WTC11 (cell line): ENCODE measurements around the gene CLEC3B. TPM values are rescaled to one million over a fixed set of nuclear protein-coding genes. Genes with fewer than 3 reads are reported as not detected.

Experiments
- ATAC-seq: fragments of 200-7000 bp; cut with Tn5 transposase; 2 replicates; pipeline ENCODE4 v1.10.0; 2021; ENCODE audit warnings: mild to moderate bottlenecking, moderate library complexity
- CTCF ChIA-PET: fragments of 300-600 bp; sonication (Branson Sonifier 250); formaldehyde crosslinking; loops from one replicate; lab custom pipeline; 2021; ENCODE audit warnings: antibody characterized with exemption; lab: Charles Lee
- POLR2A ChIA-PET: fragments of 350-600 bp; sonication (Branson Sonifier 250); formaldehyde crosslinking; loops from one replicate; lab custom pipeline; 2021; ENCODE audit warnings: antibody characterized with exemption; lab: Charles Lee
- DNase-seq: peaks from one replicate; pipeline ENCODE4 v3.0.0; 2021; ENCODE audit warnings: low spot score
- H3K27ac Mint-ChIP-seq: 2 replicates; pipeline ENCODE4 v1.8.0; 2021; ENCODE audit warnings: mixed read lengths
- H3K27me3 Mint-ChIP-seq: 2 replicates; pipeline ENCODE4 v1.8.0; 2021; ENCODE audit warnings: low read depth, mild to moderate bottlenecking, moderate library complexity, mixed read lengths
- H3K36me3 Mint-ChIP-seq: 2 replicates; pipeline ENCODE4 v1.8.0; 2021; ENCODE audit warnings: mixed read lengths
- H3K4me1 Mint-ChIP-seq: 2 replicates; pipeline ENCODE4 v1.8.0; 2022; ENCODE audit warnings: mixed read lengths
- H3K4me3 Mint-ChIP-seq: 2 replicates; pipeline ENCODE4 v1.8.0; 2021; ENCODE audit warnings: mild to moderate bottlenecking, moderate library complexity, mixed read lengths
- H3K9me3 Mint-ChIP-seq: 2 replicates; pipeline ENCODE4 v1.8.0; 2021; ENCODE audit warnings: mixed read lengths
- AFF4 ChIP-seq: sonication (generic); formaldehyde crosslinking; IDR thresholded peaks from 2 replicates; pipeline ENCODE4 v1.8.1; 2023; ENCODE audit warnings: mild to moderate bottlenecking, missing genetic modification reagents, borderline replicate concordance
- ATF1 ChIP-seq: sonication (generic); formaldehyde crosslinking; IDR thresholded peaks from 2 replicates; pipeline ENCODE4 v1.8.1; 2023; ENCODE audit warnings: mild to moderate bottlenecking, moderate library complexity, missing genetic modification reagents
- ATF2 ChIP-seq: sonication (generic); formaldehyde crosslinking; IDR thresholded peaks from 2 replicates; pipeline ENCODE4 v1.8.1; 2022; ENCODE audit warnings: low read depth, missing genetic modification reagents, borderline replicate concordance
- ATF3 ChIP-seq: sonication (generic); formaldehyde crosslinking; conservative IDR thresholded peaks from 2 replicates; pipeline ENCODE4 v1.8.1; 2022; ENCODE audit warnings: mild to moderate bottlenecking, missing genetic modification reagents
- CBFB ChIP-seq: sonication (generic); formaldehyde crosslinking; IDR thresholded peaks from 2 replicates; pipeline ENCODE4 v1.8.1; 2022; ENCODE audit warnings: mild to moderate bottlenecking, low read depth, missing genetic modification reagents
- ESRRA ChIP-seq: sonication (generic); formaldehyde crosslinking; IDR thresholded peaks from 2 replicates; pipeline ENCODE4 v1.8.1; 2022; ENCODE audit warnings: mild to moderate bottlenecking, missing genetic modification reagents, borderline replicate concordance
- GABPB1 ChIP-seq: sonication (generic); formaldehyde crosslinking; IDR thresholded peaks from 2 replicates; pipeline ENCODE4 v1.8.1; 2023; ENCODE audit warnings: mild to moderate bottlenecking, missing genetic modification reagents
- HMGXB4 ChIP-seq: sonication (generic); formaldehyde crosslinking; IDR thresholded peaks from 2 replicates; pipeline ENCODE4 v1.8.1; 2023; ENCODE audit warnings: mild to moderate bottlenecking, moderate library complexity, missing genetic modification reagents
- JAZF1 ChIP-seq: fragments of 250-450 bp; sonication (Bioruptor Pico); IDR thresholded peaks from 2 replicates; pipeline ENCODE4 v1.9.0; 2021; ENCODE audit warnings: moderate library complexity, mild to moderate bottlenecking, inconsistent platforms
- MAX ChIP-seq: sonication (generic); formaldehyde crosslinking; IDR thresholded peaks from 2 replicates; pipeline ENCODE4 v1.8.0; 2022; ENCODE audit warnings: mild to moderate bottlenecking, missing genetic modification reagents
- MXD4 ChIP-seq: fragments of 250-450 bp; sonication (Bioruptor Pico); IDR thresholded peaks from 2 replicates; pipeline ENCODE4 v1.8.0; 2021; ENCODE audit warnings: mild to moderate bottlenecking, moderate library complexity, borderline replicate concordance
- OVOL2 ChIP-seq: fragments of 250-450 bp; sonication (Bioruptor Pico); IDR thresholded peaks from 2 replicates; pipeline ENCODE4 v1.9.0; 2021; ENCODE audit warnings: mild to moderate bottlenecking, borderline replicate concordance
- SMAD3 ChIP-seq: sonication (generic); formaldehyde crosslinking; IDR thresholded peaks from 2 replicates; pipeline ENCODE4 v1.8.0; 2022; ENCODE audit warnings: missing genetic modification reagents, mild to moderate bottlenecking, borderline replicate concordance
- SOX15 ChIP-seq: fragments of 250-450 bp; sonication (Bioruptor Pico); IDR thresholded peaks from 2 replicates; pipeline ENCODE4 v1.9.0; 2021; ENCODE audit warnings: mild to moderate bottlenecking
- TCF7 ChIP-seq: sonication (generic); formaldehyde crosslinking; IDR thresholded peaks from 2 replicates; pipeline ENCODE4 v1.8.0; 2022; ENCODE audit warnings: mild to moderate bottlenecking, low read depth, missing genetic modification reagents, moderate library complexity
- TEAD1 ChIP-seq: sonication (generic); formaldehyde crosslinking; IDR thresholded peaks from 2 replicates; pipeline ENCODE4 v1.8.0; 2022; ENCODE audit warnings: mild to moderate bottlenecking, missing genetic modification reagents
- ZMAT4 ChIP-seq: fragments of 250-450 bp; sonication (Bioruptor Pico); IDR thresholded peaks from 2 replicates; pipeline ENCODE4 v1.9.0; 2021; ENCODE audit warnings: mild to moderate bottlenecking
- ZNF121 ChIP-seq: sonication (generic); formaldehyde crosslinking; IDR thresholded peaks from 2 replicates; pipeline ENCODE4 v1.8.0; 2023; ENCODE audit warnings: missing genetic modification reagents
- ZNF281 ChIP-seq: sonication (generic); formaldehyde crosslinking; IDR thresholded peaks from 2 replicates; pipeline ENCODE4 v1.8.0; 2023; ENCODE audit warnings: mild to moderate bottlenecking, missing genetic modification reagents
- ZNF317 ChIP-seq: sonication (generic); formaldehyde crosslinking; IDR thresholded peaks from 2 replicates; pipeline ENCODE4 v1.8.1; 2023; ENCODE audit warnings: low read depth, mild to moderate bottlenecking, moderate library complexity, missing genetic modification reagents, borderline replicate concordance
- ZNF512 ChIP-seq: sonication (generic); formaldehyde crosslinking; IDR thresholded peaks from 2 replicates; pipeline ENCODE4 v1.8.1; 2022; ENCODE audit warnings: missing genetic modification reagents, borderline replicate concordance
- total RNA-seq: library from RNA; stranded (reverse); gene quantifications from 3 replicates; pipeline ENCODE4 v1.2.3, GENCODE V29; 2021

CLEC3B gene
- total RNA-seq, 1 experiment from 2014 or later, result 0.81 TPM

- TF ChIP-seq ESRRA (CRISPR knock-in tag) (no peak), OVOL2 (CRISPR knock-in tag) (no peak), JAZF1 (no peak), ZNF121 (CRISPR knock-in tag) (no peak), AFF4 (CRISPR knock-in tag) (no peak), MAX (no peak), ZNF512 (no peak)
Measured at GRCh38 chr3:45065373-45065720, 39.2 kb downstream of the CLEC3B start (continued).

GRCh38 chr3:45066109-45066801, 40.2 kb downstream of the CLEC3B start:
- Mint-ChIP-seq H3K9me3 (no peaks in the 10 kb centered on the region), H3K27me3 (peaks cover 32% of the 10 kb centered on the region), H3K4me1 (peaks cover 6% of the 10 kb centered on the region; the same call in 1 of the 2 replicates), H3K4me3 (no peak overlapping the region), H3K27ac (no peak overlapping the region), H3K36me3 (no peaks in the 10 kb centered on the region)
- DNase-seq (no peak), ATAC-seq (no peak)
- ChIA-PET CTCF (interaction anchor here (1.4 kb wide), 1 partner anchor 145 kb away, joined by 3 read pairs; no protein-coding TSS in a partner anchor), POLR2A (no interaction called here)
- TF ChIP-seq ATF1 (CRISPR knock-in tag) (no peak), TEAD1 (CRISPR knock-in tag) (no peak), ZNF281 (no peak), SMAD3 (CRISPR knock-in tag) (no peak), SOX15 (CRISPR knock-in tag) (no peak), ZNF317 (CRISPR knock-in tag) (no peak), OVOL2 (CRISPR knock-in tag) (no peak), MXD4 (CRISPR knock-in tag) (no peak), MAX (no peak), ZMAT4 (no peak), ATF2 (CRISPR knock-in tag) (no peak), CBFB (CRISPR knock-in tag) (no peak), GABPB1 (CRISPR knock-in tag) (no peak), TCF7 (CRISPR knock-in tag) (no peak), ESRRA (CRISPR knock-in tag) (no peak), ATF3 (CRISPR knock-in tag) (no peak), HMGXB4 (no peak), ZNF121 (CRISPR knock-in tag) (no peak)
